Upper lobe of left lung (tissue), 6 donors: ENCODE data around the gene GATAD2A. TPM values are rescaled to one million over a fixed set of nuclear protein-coding genes. Genes with fewer than 3 reads are reported as not detected.
A peak's percentile ranks its signal among the peaks of the same experiment; 100 is the strongest.

Source experiments
- ATAC-seq, 2 donors: fragments of 200-7000 bp; cut with Tn5 transposase; one replicate each; pipeline ENCODE4 v1.9.1; 2022; ENCODE audit warnings: mild to moderate bottlenecking in 2 of 2, moderate library complexity in 2 of 2; ENCODE audit not compliant: low FRiP score in 2 of 2
- DNase-seq, 2 donors: peaks; one replicate each; pipeline ENCODE4 v3.0.0-alpha.2; 2019 to 2020
- H3K27ac ChIP-seq, 4 donors: fragments of 200-600 bp; sonication (generic); one replicate each; pipeline ENCODE4 v1.5.1; 2016 to 2019
- H3K27me3 ChIP-seq, 4 donors: fragments of 200-600 bp; sonication (generic); one replicate each; pipeline ENCODE4 v1.5.1; 2017 to 2019
- H3K36me3 ChIP-seq, 4 donors: fragments of 200-600 bp; sonication (generic); one replicate each; pipeline ENCODE4 v1.5.1; 2016 to 2019
- H3K4me1 ChIP-seq, 4 donors: fragments of 200-600 bp; sonication (generic); one replicate each; pipeline ENCODE4 v1.5.1; 2018 to 2019
- H3K4me3 ChIP-seq, 4 donors: fragments of 200-600 bp; sonication (generic); one replicate each; pipeline ENCODE4 v1.5.1; 2017 to 2019; ENCODE audit warnings: mild to moderate bottlenecking in 2 of 4, moderate library complexity in 1 of 4
- H3K9me3 ChIP-seq, 4 donors: fragments of 200-600 bp; sonication (generic); one replicate each; pipeline ENCODE4 v1.5.1; 2018 to 2019
- EP300 ChIP-seq, 4 donors: sonication (generic); formaldehyde crosslinking; IDR thresholded peaks; one replicate each; pipeline ENCODE4 v1.5.1; 2017; ENCODE audit warnings: antibody characterized with exemption in 4 of 4, control low read depth in 2 of 4
- POLR2A ChIP-seq, 4 donors: fragments of 450-650 bp; IDR thresholded peaks; one replicate each; pipeline ENCODE4 v1.5.1; 2016 to 2017; ENCODE audit warnings: antibody characterized with exemption in 4 of 4, mild to moderate bottlenecking in 2 of 4
- POLR2AphosphoS5 ChIP-seq, 2 donors: sonication (generic); formaldehyde crosslinking; IDR thresholded peaks; one replicate each; pipeline ENCODE4 v1.5.1; 2017; ENCODE audit warnings: antibody characterized with exemption in 2 of 2
- WGBS, 2 donors: methylation state at CpG; one replicate each; pipeline ENCODE4 v1.1.5; 2017 to 2018; 5-methylcytosine and 5-hydroxymethylcytosine counted together
- total RNA-seq, 6 donors: library from RNA; depleted of rRNA in 4 of 6; stranded (reverse); fragments of >200 nt in 4 of 6; gene quantifications; one replicate each; pipeline versions ENCODE4 v1.1.0 to v1.2.1, GENCODE V29; 2016 to 2021
- TF ChIP-seq, protein P1 (sequence below), 6 experiments: fragments of 450-650 bp in 4 of 6; fragments of 200-600 bp in 2 of 6; sonication (generic) in 2 of 6; IDR thresholded peaks; one replicate each; pipeline ENCODE4 v1.5.1; 2016 to 2019; ENCODE audit warnings: antibody characterized with exemption in 6 of 6
- donor health status: DM: no; HTN: no; CAD: no; lungs with moderate emphysema.
- donor health status: DM: no; HTN: yes; CAD: no; lungs with severe emphysema.

GATAD2A gene, protein sequence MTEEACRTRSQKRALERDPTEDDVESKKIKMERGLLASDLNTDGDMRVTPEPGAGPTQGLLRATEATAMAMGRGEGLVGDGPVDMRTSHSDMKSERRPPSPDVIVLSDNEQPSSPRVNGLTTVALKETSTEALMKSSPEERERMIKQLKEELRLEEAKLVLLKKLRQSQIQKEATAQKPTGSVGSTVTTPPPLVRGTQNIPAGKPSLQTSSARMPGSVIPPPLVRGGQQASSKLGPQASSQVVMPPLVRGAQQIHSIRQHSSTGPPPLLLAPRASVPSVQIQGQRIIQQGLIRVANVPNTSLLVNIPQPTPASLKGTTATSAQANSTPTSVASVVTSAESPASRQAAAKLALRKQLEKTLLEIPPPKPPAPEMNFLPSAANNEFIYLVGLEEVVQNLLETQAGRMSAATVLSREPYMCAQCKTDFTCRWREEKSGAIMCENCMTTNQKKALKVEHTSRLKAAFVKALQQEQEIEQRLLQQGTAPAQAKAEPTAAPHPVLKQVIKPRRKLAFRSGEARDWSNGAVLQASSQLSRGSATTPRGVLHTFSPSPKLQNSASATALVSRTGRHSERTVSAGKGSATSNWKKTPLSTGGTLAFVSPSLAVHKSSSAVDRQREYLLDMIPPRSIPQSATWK
- total RNA-seq, result 100 to 1,000 TPM in 2 of 6 donors, 10 to 100 TPM in 4; 60.8 to 182 (median 88.0) TPM

DNA sequence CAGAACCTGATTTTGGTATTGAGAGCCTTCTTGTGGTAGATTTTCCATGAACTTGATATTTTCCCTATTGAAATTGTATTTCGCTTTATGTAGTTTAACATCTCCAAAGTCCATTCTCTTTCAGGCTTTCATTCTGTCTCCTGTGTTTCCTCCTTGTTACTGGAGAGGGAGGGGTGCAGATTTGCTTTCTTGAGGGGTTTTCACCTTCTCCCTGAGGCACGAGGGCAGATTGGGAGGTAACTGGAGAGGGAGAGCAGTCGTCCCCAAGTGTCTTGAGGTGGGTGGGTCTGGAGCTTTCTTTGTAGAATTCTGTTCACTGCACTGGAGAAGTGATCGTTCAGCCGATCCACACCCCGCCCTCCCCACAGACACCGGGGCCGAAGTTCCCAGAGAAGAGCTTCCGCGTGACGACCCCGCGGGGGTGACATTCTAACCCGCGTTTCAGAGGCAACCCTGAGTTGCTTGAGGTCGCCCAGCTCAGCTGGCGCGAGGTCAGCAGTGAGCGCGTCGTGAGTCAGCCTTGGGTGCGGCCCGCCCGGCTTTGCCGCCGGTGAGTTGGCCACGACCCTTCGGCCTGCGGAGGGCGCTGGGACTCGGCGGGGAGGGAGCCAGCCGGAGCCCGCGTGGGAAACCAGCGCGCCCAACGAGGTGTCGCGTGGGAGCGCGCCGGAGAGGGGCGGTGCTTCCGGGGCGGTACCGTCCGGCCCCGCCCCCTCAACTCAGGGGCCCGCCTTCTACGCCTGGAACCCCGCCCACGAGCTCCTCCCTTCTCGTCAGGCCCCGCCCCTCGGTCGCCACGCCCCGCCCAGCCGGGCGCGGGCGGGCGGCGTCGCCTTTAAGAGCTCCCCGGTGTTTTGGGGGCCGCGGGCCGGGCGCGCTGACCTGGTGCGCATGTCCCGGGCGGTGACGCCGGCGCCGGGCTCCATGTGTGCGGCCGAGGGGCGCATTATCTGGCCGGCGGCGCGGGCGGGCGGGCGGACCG is at the start of gene GATAD2A:
TSS of gene GATAD2A (plus strand) at position 797 of the 982 bp plus-strand sequence. CDS start 59,671 bp downstream, outside the sequence.
- Histone ChIP-seq H3K9me3 (no peaks in the 10 kb centered on the region), H3K4me3 (peak within 1 kb of the TSS; percentile 73 to 88 (median 82)), H3K27ac (peak within 1 kb of the TSS; percentile 89 to 94 (median 93)), H3K36me3 (no peaks in the 10 kb centered on the region), H3K4me1 (peaks cover 48 to 70% (median 55%) of the 10 kb centered on the region in 4 donors), H3K27me3 (no peaks in the 10 kb centered on the region)
- ATAC-seq (peak; percentile 96 to 97), DNase-seq (peak; percentile 96 to 99)
- TF ChIP-seq POLR2AphosphoS5 (IDR thresholded peaks at IDR 0.05) (peak; percentile 86 to 90), POLR2A (IDR thresholded peaks at IDR 0.05) (peak in 1 of 4 donors; percentile 62), EP300 (IDR thresholded peaks at IDR 0.05) (peak in 1 of 4 donors; percentile 58)
- TF ChIP-seq, protein P1, sequence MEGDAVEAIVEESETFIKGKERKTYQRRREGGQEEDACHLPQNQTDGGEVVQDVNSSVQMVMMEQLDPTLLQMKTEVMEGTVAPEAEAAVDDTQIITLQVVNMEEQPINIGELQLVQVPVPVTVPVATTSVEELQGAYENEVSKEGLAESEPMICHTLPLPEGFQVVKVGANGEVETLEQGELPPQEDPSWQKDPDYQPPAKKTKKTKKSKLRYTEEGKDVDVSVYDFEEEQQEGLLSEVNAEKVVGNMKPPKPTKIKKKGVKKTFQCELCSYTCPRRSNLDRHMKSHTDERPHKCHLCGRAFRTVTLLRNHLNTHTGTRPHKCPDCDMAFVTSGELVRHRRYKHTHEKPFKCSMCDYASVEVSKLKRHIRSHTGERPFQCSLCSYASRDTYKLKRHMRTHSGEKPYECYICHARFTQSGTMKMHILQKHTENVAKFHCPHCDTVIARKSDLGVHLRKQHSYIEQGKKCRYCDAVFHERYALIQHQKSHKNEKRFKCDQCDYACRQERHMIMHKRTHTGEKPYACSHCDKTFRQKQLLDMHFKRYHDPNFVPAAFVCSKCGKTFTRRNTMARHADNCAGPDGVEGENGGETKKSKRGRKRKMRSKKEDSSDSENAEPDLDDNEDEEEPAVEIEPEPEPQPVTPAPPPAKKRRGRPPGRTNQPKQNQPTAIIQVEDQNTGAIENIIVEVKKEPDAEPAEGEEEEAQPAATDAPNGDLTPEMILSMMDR (IDR thresholded peaks at IDR 0.05), result peak in 5 of 6 experiments; percentile 43 to 73 (median 66)
- 5% methylated on average over 18 to 26 of the region's 90 CpGs for WGBS, 2 donors

DNA sequence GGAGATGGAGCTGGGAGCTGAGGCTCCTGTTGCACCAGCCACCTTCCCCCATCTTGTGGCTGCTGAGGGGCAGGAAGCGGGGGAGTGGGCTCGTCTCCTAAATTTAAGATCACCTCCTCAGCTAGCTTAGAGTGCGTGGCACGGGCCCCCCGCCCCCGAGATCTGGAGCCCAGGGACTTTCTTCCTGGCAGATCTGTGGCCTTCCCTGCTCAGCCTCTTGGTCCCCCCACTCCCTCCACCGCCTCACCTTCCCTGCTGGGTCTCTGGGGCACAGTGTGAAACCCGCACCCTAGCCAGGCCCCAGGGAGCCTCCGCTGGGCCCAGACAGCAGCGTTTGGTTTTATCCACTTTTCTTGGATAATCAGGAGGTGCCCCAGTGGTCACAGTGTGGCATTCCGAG is 49.0 kb upstream of the GATAD2A start:
- Histone ChIP-seq H3K27me3 (no peaks in the 10 kb centered on the region), H3K9me3 (no peaks in the 10 kb centered on the region), H3K36me3 (peaks cover 32 to 66% (median 55%) of the 10 kb centered on the region in 4 donors), H3K27ac (peak overlapping the region in 1 of 4 donors; percentile 51), H3K4me1 (peaks cover 8 to 19% (median 10%) of the 10 kb centered on the region in 4 donors), H3K4me3 (no peak overlapping the region)
- no peak for ATAC-seq
- 90 to 95% methylated on average over 7 to 10 of the region's 11 CpGs for WGBS, 2 donors
- no peak for TF ChIP-seq POLR2A (IDR thresholded peaks at IDR 0.05)
- TF ChIP-seq, protein P1 (IDR thresholded peaks at IDR 0.05), result no peak
- no peak for TF ChIP-seq POLR2AphosphoS5 (IDR thresholded peaks at IDR 0.05)
- no peak for TF ChIP-seq EP300 (IDR thresholded peaks at IDR 0.05)
- DNase-seq, result peak in 1 of 2 donors; percentile 69

DNA sequence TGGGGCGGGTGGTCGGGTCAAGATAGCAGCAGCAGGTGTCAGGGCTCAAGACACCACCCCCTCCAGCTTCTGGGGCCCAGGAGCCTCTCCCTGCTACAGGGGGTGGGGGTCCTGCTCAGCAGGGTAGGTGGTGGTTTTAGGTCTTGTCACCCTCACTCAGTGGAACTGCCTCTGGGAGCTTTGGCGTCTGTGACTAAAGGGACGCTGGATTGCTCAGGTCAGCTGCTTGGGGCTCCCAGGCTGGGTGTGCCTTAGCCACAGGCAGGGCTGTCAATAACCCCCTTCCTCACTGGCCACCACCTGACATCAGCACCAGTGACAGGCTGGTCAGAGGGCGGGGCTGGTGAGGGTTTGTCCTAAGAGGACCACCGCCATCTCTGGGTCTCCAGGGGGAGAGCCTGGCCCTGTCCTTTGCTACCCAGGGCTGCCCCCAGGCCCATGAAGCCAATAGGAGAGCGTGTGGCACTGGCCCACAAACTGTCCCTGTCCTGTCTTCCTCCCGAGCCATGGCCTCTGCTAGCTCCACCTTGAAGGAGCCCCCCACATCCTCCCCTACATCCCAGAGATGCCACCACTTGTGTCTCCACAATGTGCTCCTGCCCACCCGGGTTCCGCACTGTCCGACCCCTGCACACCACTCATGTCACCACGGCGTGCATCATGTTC is 48.4 kb upstream of the GATAD2A start:
- Histone ChIP-seq H3K27ac (peak overlapping the region in 1 of 4 donors; percentile 51), H3K27me3 (no peaks in the 10 kb centered on the region), H3K9me3 (no peaks in the 10 kb centered on the region), H3K36me3 (peaks cover 32 to 61% (median 53%) of the 10 kb centered on the region in 4 donors), H3K4me3 (no peak overlapping the region), H3K4me1 (peaks cover 8 to 19% (median 10%) of the 10 kb centered on the region in 4 donors)
- 92 to 96% methylated on average over 9 to 12 of the region's 13 CpGs for WGBS, 2 donors
- TF ChIP-seq POLR2AphosphoS5 (IDR thresholded peaks at IDR 0.05), result no peak
- ATAC-seq (no peak), DNase-seq (no peak)

DNA sequence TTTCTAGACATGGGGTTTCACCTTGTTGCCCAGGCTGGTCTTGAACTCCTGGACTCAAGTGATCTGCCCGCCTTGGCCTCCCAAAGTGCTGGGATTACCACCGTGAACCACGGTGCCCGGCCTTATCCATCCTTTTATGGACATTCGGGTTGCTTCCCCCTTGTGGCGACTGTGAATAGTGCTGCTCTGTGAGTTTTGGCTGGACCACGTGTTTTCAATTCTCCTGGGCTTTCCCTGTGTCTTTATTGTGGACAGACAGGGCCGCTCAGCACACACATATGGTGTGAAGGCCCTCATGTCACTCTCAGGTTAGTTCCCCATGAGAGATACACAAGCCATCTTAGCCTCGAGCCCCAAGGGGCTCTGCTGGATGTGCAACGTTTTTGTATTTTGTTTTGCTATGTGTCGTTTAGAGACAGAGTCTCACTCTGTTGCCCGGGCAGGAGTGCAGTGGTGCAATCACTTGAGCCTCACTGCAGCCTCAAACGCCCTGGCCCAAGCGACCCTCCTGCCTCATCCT is 44.3 kb upstream of the GATAD2A start:
- Histone ChIP-seq H3K9me3 (no peaks in the 10 kb centered on the region), H3K4me3 (no peak overlapping the region), H3K36me3 (peaks cover 9 to 20% (median 12%) of the 10 kb centered on the region in 4 donors), H3K27me3 (no peaks in the 10 kb centered on the region), H3K27ac (peak overlapping the region in 1 of 4 donors; percentile 40), H3K4me1 (peaks cover 18 to 31% (median 24%) of the 10 kb centered on the region in 4 donors)
- DNase-seq (peak in 1 of 2 donors; percentile 79), ATAC-seq (peak; percentile 83 to 90)
- no peak for TF ChIP-seq POLR2AphosphoS5 (IDR thresholded peaks at IDR 0.05)
- TF ChIP-seq, protein P1 (IDR thresholded peaks at IDR 0.05), result peak; percentile 71 to 89 (median 84)
- no peak for TF ChIP-seq EP300 (IDR thresholded peaks at IDR 0.05)
- no peak for TF ChIP-seq POLR2A (IDR thresholded peaks at IDR 0.05)
- 8 to 16% methylated on average over 11 to 13 of the region's 14 CpGs for WGBS, 2 donors
